ENCODE results near the gene PER3. TPM values are rescaled to one million over a fixed set of nuclear protein-coding genes. Genes with fewer than 3 reads are reported as not detected.

The PER3 gene
- polyA plus RNA-seq, 2 of the 4 experiments (the other 2 are of a cell fraction) = 1.9 to 3.7 TPM

DNA sequence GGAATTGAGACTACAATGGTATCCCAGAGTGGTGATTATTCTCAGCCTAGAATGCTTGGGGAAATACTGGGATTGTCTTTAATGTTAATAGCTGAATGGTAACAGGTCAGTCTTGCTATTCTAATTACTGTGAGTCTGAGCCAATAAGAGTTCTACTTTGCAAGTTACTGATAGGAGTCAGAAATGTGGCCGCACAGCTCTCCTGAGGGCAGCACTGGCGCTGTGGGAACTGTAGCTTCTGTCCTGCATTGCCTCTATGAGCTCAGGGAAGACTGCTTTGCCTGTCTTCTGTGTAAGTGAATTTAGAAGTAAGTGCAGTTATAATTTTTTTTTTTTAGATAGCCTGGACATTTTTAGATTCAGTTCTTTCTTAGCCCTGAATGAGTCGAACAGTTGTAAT is 23.0 kb upstream of the PER3 start:
- H3K9me3 ChIP-seq = no peaks in the 10 kb centered on the region
- TF ChIP-seq, protein P1, sequence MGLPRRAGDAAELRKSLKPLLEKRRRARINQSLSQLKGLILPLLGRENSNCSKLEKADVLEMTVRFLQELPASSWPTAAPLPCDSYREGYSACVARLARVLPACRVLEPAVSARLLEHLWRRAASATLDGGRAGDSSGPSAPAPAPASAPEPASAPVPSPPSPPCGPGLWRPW (IDR thresholded peaks at IDR 0.05) = no peak
- no peak for TF ChIP-seq FOXS1 (CRISPR knock-in tag; IDR thresholded peaks at IDR 0.05)
- TF ChIP-seq, protein P2, sequence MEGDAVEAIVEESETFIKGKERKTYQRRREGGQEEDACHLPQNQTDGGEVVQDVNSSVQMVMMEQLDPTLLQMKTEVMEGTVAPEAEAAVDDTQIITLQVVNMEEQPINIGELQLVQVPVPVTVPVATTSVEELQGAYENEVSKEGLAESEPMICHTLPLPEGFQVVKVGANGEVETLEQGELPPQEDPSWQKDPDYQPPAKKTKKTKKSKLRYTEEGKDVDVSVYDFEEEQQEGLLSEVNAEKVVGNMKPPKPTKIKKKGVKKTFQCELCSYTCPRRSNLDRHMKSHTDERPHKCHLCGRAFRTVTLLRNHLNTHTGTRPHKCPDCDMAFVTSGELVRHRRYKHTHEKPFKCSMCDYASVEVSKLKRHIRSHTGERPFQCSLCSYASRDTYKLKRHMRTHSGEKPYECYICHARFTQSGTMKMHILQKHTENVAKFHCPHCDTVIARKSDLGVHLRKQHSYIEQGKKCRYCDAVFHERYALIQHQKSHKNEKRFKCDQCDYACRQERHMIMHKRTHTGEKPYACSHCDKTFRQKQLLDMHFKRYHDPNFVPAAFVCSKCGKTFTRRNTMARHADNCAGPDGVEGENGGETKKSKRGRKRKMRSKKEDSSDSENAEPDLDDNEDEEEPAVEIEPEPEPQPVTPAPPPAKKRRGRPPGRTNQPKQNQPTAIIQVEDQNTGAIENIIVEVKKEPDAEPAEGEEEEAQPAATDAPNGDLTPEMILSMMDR (IDR thresholded peaks at IDR 0.05) = no peak
- TF ChIP-seq, protein P3, sequence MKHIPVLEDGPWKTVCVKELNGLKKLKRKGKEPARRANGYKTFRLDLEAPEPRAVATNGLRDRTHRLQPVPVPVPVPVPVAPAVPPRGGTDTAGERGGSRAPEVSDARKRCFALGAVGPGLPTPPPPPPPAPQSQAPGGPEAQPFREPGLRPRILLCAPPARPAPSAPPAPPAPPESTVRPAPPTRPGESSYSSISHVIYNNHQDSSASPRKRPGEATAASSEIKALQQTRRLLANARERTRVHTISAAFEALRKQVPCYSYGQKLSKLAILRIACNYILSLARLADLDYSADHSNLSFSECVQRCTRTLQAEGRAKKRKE (CRISPR knock-in tag; IDR thresholded peaks at IDR 0.05; ENCODE audit: low read depth) = no peak
- no peak for TF ChIP-seq ZNF302 (CRISPR knock-in tag; IDR thresholded peaks at IDR 0.05)
- no peak for ATAC-seq
- no peak overlapping the region for H3K27ac ChIP-seq
- FAIRE-seq = no peak
- ChIA-PET CTCF (interaction anchor here (1.0 to 7.4 kb wide), 4 partner anchors 8 to 935 kb away, joined by 3 to 75 read pairs (median 7); no protein-coding TSS in a partner anchor), POLR2A (no interaction called here)
- no peak for DNase-seq (ENCODE audit: low read depth in 1 of 2, low spot score in 1 of 2)
- no peak overlapping the region for H3K4me2 ChIP-seq
- H3K4me1 ChIP-seq = no peaks in the 10 kb centered on the region
- 72% methylated on average over 3 of the region's 3 CpGs for WGBS (ENCODE audit: missing lambda C conversion rate)
- no peak overlapping the region for H3K4me3 ChIP-seq

DNA sequence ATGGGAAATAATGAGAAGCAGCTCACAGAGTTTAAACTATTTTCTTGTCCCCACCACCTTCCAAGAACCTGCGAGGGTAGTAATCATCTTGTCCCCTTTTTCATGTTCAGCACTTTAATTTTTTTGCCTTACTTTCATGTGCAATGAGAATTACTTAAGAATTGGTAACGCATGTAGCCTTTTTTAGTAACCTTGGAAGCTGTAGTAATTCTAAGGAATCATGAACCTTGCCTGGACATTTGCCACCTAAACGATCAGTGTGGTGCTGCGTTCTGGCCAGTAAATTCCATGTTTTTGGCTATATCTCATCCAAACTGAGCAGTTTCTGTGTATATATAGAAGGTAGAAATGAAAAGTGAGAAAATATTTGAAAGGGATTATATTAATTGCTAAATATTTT is 16.9 kb upstream of the PER3 start:
- ATAC-seq (no peak), DNase-seq (ENCODE audit: low read depth in 1 of 2, low spot score in 1 of 2) (no peak), FAIRE-seq (no peak)
- TF ChIP-seq FOXS1 (CRISPR knock-in tag; IDR thresholded peaks at IDR 0.05) (no peak), SMC3 (IDR thresholded peaks at IDR 0.05) (no peak)
- Histone ChIP-seq H3K4me3 (no peak overlapping the region), H3K4me1 (peaks cover 2% of the 10 kb centered on the region; the same call in 1 of the 3 replicates), H3K4me2 (no peak overlapping the region), H3K9me3 (no peaks in the 10 kb centered on the region), H3K27ac (no peak overlapping the region)
- 67% methylated on average over 4 of the region's 4 CpGs for WGBS (ENCODE audit: missing lambda C conversion rate)
- ChIA-PET CTCF (interaction anchor here (1.2 to 1.4 kb wide), 2 partner anchors 14 to 99 kb away, joined by 4 to 5 read pairs; no protein-coding TSS in a partner anchor), POLR2A (no interaction called here)

DNA sequence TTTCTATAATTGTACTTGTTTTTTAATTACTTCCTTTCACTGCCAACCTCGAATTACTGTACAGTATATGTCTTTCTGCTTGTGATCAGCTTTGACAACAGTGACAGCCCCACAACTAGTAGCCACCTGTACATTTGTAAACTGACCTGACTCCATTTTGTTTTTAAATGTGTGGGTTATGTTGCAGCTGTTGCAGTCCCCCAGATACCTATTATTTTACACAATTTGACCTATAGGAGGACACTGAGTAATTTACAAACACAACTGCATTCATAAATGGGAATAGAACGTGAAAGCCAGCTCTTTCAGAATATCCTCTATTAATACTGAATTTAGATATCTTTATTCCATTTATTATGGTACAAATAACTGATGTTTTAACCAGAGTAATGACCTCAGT is 15.5 kb upstream of the PER3 start:
- peaks cover 10% of the 10 kb centered on the region; the same call in 1 of the 3 replicates for H3K4me1 ChIP-seq
- peak in 1 of 2 experiments; percentile 12 for DNase-seq (ENCODE audit: low read depth in 1 of 2, low spot score in 1 of 2)
- H3K9me3 ChIP-seq = no peaks in the 10 kb centered on the region
- CTCF ChIA-PET = interaction anchor here (1.4 to 2.3 kb wide), 2 partner anchors 16 to 100 kb away, joined by 5 to 8 read pairs; no protein-coding TSS in a partner anchor
- H3K27ac ChIP-seq = no peak overlapping the region
- H3K4me2 ChIP-seq = no peak overlapping the region
- POLR2A ChIA-PET = no interaction called here
- no peak for TF ChIP-seq HOXB5 (CRISPR knock-in tag; IDR thresholded peaks at IDR 0.05)
- ATAC-seq = no peak
- FAIRE-seq = no peak
- H3K4me3 ChIP-seq = no peak overlapping the region
- 7% methylated on average over 2 of the region's 2 CpGs for WGBS (ENCODE audit: missing lambda C conversion rate)

DNA sequence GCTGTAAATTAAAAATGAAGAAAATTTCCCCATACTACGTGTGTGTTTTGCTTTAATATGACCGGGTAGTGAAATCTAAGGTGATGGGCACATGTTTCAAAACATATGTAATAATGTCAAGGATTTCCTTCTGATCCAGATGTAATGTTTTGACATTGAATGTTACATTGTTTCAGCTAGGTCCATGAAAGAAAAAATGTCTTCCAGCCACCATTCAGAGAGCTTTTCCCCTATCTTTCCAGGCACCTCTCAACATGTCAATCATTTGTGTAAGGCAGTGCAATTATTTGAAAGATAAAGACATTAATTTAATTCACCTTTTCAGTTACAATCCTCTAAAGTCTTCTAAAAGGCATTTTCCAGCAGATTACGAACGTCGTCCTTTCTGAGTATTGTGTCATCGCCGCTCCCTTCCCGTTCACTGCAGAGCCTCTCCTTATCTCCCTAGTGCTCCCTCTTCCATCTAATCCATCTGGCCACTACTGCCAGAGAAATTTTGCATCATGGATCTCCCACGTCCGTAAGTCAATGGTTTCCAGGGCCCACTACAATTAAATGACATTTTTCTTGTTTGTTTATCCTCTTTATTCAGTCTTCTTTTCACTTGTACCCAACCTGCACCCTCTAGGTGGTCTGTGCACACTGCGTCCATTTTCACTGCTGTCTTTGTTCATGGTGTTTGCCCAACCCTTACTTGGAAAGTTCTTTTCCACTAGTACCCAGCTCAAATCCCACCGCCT is 14.2 kb upstream of the PER3 start:
- Histone ChIP-seq H3K4me1 (peaks cover 10% of the 10 kb centered on the region; the same call in 1 of the 3 replicates), H3K4me2 (peak overlapping the region; percentile 79; the same call in 2 of the 3 replicates), H3K27ac (no peak overlapping the region), H3K9me3 (no peaks in the 10 kb centered on the region), H3K4me3 (no peak overlapping the region)
- WGBS (ENCODE audit: missing lambda C conversion rate) = 85% methylated on average over 12 of the region's 12 CpGs
- CTCF ChIA-PET = interaction anchor here (1.1 to 2.3 kb wide), 2 partner anchors 17 to 101 kb away, joined by 5 to 8 read pairs; no protein-coding TSS in a partner anchor
- POLR2A ChIA-PET = no interaction called here
- DNase-seq (ENCODE audit: low read depth in 1 of 2, low spot score in 1 of 2) = no peak
- ATAC-seq = no peak
- FAIRE-seq = no peak
- TF ChIP-seq FOSB (CRISPR knock-in tag; IDR thresholded peaks at IDR 0.05) (no peak), NFE2L2 (conservative IDR thresholded peaks at IDR 0.05; ENCODE audit: low read length) (no peak), JUN (IDR thresholded peaks at IDR 0.05) (no peak), MAZ (IDR thresholded peaks at IDR 0.05; ENCODE audit: borderline replicate concordance, low read depth, low read length) (no peak), FOSL2 (IDR thresholded peaks at IDR 0.05) (no peak), FOSL2 (CRISPR knock-in tag; IDR thresholded peaks at IDR 0.05) (no peak), ZSCAN20 (CRISPR knock-in tag; IDR thresholded peaks at IDR 0.05) (no peak), HDAC2 (IDR thresholded peaks at IDR 0.05) (no peak), ZNF302 (CRISPR knock-in tag; IDR thresholded peaks at IDR 0.05) (no peak), SMC3 (IDR thresholded peaks at IDR 0.05) (no peak)
- TF ChIP-seq, protein P1 (IDR thresholded peaks at IDR 0.05) = no peak
- TF ChIP-seq, protein P2 (IDR thresholded peaks at IDR 0.05) = no peak
- TF ChIP-seq, protein P4, sequence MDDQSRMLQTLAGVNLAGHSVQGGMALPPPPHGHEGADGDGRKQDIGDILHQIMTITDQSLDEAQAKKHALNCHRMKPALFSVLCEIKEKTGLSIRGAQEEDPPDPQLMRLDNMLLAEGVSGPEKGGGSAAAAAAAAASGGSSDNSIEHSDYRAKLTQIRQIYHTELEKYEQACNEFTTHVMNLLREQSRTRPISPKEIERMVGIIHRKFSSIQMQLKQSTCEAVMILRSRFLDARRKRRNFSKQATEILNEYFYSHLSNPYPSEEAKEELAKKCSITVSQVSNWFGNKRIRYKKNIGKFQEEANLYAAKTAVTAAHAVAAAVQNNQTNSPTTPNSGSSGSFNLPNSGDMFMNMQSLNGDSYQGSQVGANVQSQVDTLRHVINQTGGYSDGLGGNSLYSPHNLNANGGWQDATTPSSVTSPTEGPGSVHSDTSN (IDR thresholded peaks at IDR 0.05) = no peak
- TF ChIP-seq, protein P5, sequence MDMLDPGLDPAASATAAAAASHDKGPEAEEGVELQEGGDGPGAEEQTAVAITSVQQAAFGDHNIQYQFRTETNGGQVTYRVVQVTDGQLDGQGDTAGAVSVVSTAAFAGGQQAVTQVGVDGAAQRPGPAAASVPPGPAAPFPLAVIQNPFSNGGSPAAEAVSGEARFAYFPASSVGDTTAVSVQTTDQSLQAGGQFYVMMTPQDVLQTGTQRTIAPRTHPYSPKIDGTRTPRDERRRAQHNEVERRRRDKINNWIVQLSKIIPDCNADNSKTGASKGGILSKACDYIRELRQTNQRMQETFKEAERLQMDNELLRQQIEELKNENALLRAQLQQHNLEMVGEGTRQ (IDR thresholded peaks at IDR 0.05) = no peak
- TF ChIP-seq, protein P6, sequence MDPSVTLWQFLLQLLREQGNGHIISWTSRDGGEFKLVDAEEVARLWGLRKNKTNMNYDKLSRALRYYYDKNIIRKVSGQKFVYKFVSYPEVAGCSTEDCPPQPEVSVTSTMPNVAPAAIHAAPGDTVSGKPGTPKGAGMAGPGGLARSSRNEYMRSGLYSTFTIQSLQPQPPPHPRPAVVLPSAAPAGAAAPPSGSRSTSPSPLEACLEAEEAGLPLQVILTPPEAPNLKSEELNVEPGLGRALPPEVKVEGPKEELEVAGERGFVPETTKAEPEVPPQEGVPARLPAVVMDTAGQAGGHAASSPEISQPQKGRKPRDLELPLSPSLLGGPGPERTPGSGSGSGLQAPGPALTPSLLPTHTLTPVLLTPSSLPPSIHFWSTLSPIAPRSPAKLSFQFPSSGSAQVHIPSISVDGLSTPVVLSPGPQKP (IDR thresholded peaks at IDR 0.05; ENCODE audit: low read depth, low read length) = no peak
